Measurements from ENCODE around the gene PAAF1. TPM values are rescaled to one million over a fixed set of nuclear protein-coding genes. Genes with fewer than 3 reads are reported as not detected.

PAAF1 gene
- total RNA-seq, 1 donor from 2014 or later = 12.5 TPM

DNA sequence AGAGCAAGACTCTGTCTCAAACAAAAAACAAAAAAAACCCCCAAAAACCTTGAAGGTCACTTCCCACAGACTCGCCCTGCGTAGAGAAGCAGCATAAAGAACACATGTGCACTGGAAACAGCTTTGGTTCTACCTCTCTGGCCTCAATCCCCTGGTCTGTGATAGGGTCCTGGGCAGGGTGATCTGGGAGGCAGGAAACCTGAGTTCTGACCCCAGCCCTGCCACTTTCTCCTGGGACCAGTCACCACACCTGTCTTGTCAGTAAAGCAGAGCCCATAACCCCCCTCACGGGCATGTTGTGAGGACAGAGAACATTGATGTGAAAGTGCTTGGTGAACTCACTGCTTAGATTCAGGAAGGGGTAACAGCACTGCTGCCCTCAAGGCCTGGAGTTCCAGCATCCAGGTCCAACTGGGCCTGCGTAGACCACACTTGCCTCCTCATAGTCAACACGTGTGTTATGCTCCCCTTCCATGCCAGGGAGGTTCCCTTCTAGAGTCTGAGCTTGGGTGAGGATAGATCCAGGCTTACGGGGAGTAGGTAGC lies 94.4 kb downstream of the PAAF1 start:
- DNase-seq (ENCODE audit: low spot score) = no peak

- DNase-seq (ENCODE audit: low spot score) = no peak
These were observed 95.4 kb downstream of the PAAF1 start for GRCh38 chr11:73972187-73972586.

- DNase-seq (ENCODE audit: low spot score) = no peak
These were observed 96.0 kb downstream of the PAAF1 start for GRCh38 chr11:73972620-73973449.

- DNase-seq (ENCODE audit: low spot score) = no peak
These were observed 98.0 kb downstream of the PAAF1 start for GRCh38 chr11:73974604-73975478.

DNA sequence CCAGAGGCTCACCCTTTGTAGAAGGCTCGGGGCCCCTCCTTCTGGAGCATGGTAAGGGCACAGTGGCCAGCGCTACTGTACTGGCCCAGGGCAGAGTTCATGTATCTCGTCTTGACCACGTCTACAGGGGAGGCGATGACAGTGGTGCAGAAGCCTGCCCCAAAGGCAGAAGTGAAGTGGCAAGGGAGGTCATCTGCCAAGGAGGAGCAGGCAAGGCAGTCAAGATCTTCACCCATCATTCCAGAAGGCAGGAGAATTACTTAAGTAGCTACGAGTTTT lies 98.6 kb downstream of the PAAF1 start:
- no peak for DNase-seq (ENCODE audit: low spot score)

DNA sequence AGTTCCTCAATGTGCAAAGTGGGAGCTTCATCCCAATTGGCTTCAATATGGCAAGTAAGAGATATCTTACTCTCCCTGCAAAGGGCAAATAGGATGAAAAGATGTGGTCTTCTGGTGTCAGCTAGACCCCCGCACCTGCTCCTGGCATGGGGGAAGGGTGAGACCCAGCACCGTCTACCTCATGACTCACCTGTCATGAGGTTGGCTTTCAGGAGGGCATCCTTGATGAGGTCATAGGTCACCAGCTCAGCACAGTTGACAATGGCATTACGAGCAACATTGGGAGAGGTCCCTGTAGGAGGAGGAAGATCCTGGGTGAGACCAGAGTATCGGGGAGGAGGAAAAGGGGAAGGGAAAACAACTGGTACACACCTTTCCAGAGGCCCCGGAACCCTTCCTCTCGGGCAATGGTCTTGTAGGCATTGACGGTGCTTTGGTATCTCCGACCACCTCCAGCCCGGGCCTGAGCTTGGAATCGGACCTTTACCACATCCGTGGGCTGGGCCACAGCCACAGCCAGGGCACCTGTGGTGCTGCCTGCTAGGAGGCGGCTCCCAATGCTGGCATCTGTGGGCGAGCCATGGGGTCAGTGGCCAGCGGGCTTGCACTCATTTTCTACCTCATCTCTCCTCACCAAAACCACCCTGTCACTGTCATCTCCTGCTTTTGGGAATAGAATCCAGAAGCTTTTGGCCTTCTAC lies 99.8 kb downstream of the PAAF1 start:
- no peak for DNase-seq (ENCODE audit: low spot score)

DNA sequence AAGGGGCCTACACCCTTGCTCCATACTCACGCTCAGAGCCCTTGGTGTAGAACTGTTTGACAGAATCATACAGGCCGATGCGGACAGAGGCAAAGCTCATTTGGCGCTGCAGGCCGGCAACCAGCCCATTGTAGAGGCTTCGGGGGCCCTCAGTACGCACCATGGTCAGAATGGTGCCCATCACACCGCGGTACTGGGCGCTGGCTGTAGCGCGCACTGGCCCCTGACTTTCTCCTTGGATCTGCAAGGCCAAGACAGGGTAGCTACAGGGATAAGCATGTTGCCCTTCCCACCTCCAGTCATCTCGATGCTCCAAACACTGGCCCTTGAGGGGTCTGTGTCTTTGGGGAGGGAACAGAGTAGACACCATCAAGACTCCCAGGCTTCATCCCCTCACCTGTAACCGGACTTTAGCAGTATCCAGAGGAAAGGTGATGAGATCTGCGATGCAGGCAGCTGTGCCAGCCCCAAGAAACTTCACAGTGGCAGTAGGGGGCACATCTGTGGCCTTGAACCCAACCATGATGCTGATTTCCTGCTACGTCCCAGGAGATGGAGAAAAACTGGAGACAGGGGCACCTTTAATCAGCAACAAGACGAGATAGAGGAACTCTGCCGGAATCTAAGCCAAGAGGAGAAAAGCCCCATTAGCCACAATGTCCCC lies 101.2 kb downstream of the PAAF1 start:
- no peak for DNase-seq (ENCODE audit: low spot score)

GRCh38 chr11:73978576-73979086 lies 101.8 kb downstream of the PAAF1 start:
- DNase-seq (ENCODE audit: low spot score) = no peak

GRCh38 chr11:73980001-73980961 lies 103.5 kb downstream of the PAAF1 start:
- no peak for DNase-seq (ENCODE audit: low spot score)

Other genes starting within 250 kb of the PAAF1 start
- gene PLEKHB1, start 230.4 kb upstream of the PAAF1 start, total RNA-seq (ENCODE audit: insufficient read depth, low replicate concordance) = 5.5 TPM
- 73.4 TPM for gene RAB6A, start 115.9 kb upstream of the PAAF1 start, total RNA-seq (ENCODE audit: insufficient read depth, low replicate concordance)
- gene MRPL48, start 89.1 kb upstream of the PAAF1 start, total RNA-seq (ENCODE audit: insufficient read depth, low replicate concordance) = 22.1 TPM
- 35.6 TPM for gene COA4, start 153 bp upstream of the PAAF1 start, total RNA-seq (ENCODE audit: insufficient read depth, low replicate concordance)
- gene DNAJB13, start 74.0 kb downstream of the PAAF1 start, total RNA-seq (ENCODE audit: insufficient read depth, low replicate concordance) = 3.6 TPM
- gene UCP2, start 105.8 kb downstream of the PAAF1 start, total RNA-seq (ENCODE audit: insufficient read depth, low replicate concordance) = 3.1 TPM
- 0.24 TPM for gene UCP3, start 132.1 kb downstream of the PAAF1 start, total RNA-seq (ENCODE audit: insufficient read depth, low replicate concordance)

Data from umbilical cord (tissue), 2 donors.